Left lung (tissue), 10 donors: ENCODE results near the gene FOXD1. TPM values are rescaled to one million over a fixed set of nuclear protein-coding genes. Genes with fewer than 3 reads are reported as not detected.
A peak's percentile ranks its signal among the peaks of the same experiment; 100 is the strongest.

Source experiments
- ATAC-seq: fragments of 200-7000 bp; cut with Tn5 transposase; one replicate; pipeline ENCODE4 v1.9.1; 2020; ENCODE audit warnings: moderate library complexity
- DNase-seq, 4 donors: peaks; one replicate each; pipeline ENCODE4 v3.0.0-alpha.2; 2013 to 2020
- H3K27ac ChIP-seq, 2 donors: fragments of 200-600 bp; sonication (generic) in 1 of 2; one replicate each; pipeline versions ENCODE4 v1.5.0 to v1.8.0; 2020 to 2021
- H3K27me3 ChIP-seq, 2 donors: fragments of 200-600 bp; sonication (generic) in 1 of 2; one replicate each; pipeline versions ENCODE4 v1.5.0 to v1.8.0; 2020 to 2021
- H3K36me3 ChIP-seq, 2 donors: fragments of 200-600 bp; sonication (generic) in 1 of 2; one replicate each; pipeline versions ENCODE4 v1.5.0 to v1.8.0; 2020 to 2021
- H3K4me1 ChIP-seq, 2 donors: fragments of 200-600 bp; one replicate each; pipeline ENCODE4 v1.8.0; 2021
- H3K4me3 ChIP-seq, 2 donors: fragments of 200-600 bp; sonication (generic) in 1 of 2; one replicate each; pipeline versions ENCODE4 v1.5.0 to v1.8.0; 2020 to 2021; ENCODE audit warnings: mild to moderate bottlenecking in 1 of 2
- H3K9me3 ChIP-seq, 2 donors: fragments of 200-600 bp; sonication (generic) in 1 of 2; one replicate each; pipeline versions ENCODE4 v1.5.0 to v1.8.0; 2020 to 2021
- intact Hi-C, 2 donors: fragments of 100-400 bp; cut with DNase I; formaldehyde crosslinking; loops; one replicate each; pipeline versions ENCODE4 v1.11.2 to v1.14.2; 2022
- polyA plus RNA-seq, 6 donors: library from polyadenylated mRNA; unstranded; fragments of 120-200 nt; gene quantifications; one replicate each; pipeline ENCODE4 v1.2.1, GENCODE V29; 2013; ENCODE audit not compliant: insufficient read length in 6 of 6
- total RNA-seq, 2 donors: library from RNA; stranded (reverse); fragmentation: NEBNext Ultra II Directional; extraction: Animal tissue kit (Norgen Biotek cat#: 25700); gene quantifications; one replicate each; pipeline ENCODE4 v1.2.1, GENCODE V29; 2021
- TF ChIP-seq, protein P1 (sequence below), 2 donors: fragments of 200-600 bp; sonication (generic) in 1 of 2; IDR thresholded peaks; one replicate each; pipeline versions ENCODE4 v1.5.0 to v1.8.0; 2021; ENCODE audit warnings: antibody characterized with exemption in 2 of 2
- donor health status: DM: no; HTN: yes; CAD: no.
- donor health status: DM: no; HTN: no; CAD: no.

The FOXD1 gene
- total and polyA plus RNA-seq, 8 donors: 0.09 to 0.29 (median 0.10) TPM; not detected in 4

DNA sequence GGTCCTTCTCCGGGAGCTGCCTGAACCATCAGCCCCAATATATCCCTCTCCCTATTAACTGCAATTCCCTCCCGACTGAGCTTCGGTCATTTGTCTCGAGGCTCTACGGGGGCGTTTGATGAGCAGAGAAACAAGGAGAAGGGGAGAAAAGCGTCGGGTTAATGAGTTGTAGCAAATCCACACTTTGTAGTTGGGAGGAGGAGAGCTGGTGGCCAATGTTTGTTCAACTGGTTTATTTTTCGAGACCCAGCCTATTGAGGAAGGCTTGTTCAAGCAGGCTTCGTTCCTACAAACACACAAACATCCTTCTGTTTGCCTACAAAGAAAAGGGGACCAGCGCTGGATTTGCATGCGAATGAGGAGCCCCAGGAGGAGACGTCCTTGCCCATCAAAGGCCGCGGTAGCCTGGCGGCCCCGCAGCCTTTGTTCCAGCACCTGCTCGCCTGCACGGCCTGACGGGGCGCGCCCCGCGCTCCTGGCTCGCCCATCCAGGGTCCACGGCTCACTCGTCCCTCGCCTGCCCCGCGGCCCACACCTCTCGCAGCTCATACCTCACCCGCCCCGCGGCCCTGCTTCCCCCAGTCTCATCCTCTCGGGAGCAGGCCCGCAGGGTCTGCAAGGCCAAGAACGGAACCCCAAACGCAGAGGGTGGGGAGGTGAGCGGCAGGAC, 4.6 kb downstream of the FOXD1 start:
- Histone ChIP-seq H3K4me3 (no peak overlapping the region), H3K27me3 (peaks cover 87 to 96% of the 10 kb centered on the region in 2 donors), H3K27ac (no peak overlapping the region), H3K36me3 (no peaks in the 10 kb centered on the region), H3K9me3 (no peaks in the 10 kb centered on the region), H3K4me1 (peaks cover 0 to 12% of the 10 kb centered on the region in 2 donors)
- intact Hi-C loops: no loop called here
- TF ChIP-seq, protein P1, sequence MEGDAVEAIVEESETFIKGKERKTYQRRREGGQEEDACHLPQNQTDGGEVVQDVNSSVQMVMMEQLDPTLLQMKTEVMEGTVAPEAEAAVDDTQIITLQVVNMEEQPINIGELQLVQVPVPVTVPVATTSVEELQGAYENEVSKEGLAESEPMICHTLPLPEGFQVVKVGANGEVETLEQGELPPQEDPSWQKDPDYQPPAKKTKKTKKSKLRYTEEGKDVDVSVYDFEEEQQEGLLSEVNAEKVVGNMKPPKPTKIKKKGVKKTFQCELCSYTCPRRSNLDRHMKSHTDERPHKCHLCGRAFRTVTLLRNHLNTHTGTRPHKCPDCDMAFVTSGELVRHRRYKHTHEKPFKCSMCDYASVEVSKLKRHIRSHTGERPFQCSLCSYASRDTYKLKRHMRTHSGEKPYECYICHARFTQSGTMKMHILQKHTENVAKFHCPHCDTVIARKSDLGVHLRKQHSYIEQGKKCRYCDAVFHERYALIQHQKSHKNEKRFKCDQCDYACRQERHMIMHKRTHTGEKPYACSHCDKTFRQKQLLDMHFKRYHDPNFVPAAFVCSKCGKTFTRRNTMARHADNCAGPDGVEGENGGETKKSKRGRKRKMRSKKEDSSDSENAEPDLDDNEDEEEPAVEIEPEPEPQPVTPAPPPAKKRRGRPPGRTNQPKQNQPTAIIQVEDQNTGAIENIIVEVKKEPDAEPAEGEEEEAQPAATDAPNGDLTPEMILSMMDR (IDR thresholded peaks at IDR 0.05): no peak
- ATAC-seq (no peak), DNase-seq (peak in 1 of 4 donors; percentile 70)

DNA sequence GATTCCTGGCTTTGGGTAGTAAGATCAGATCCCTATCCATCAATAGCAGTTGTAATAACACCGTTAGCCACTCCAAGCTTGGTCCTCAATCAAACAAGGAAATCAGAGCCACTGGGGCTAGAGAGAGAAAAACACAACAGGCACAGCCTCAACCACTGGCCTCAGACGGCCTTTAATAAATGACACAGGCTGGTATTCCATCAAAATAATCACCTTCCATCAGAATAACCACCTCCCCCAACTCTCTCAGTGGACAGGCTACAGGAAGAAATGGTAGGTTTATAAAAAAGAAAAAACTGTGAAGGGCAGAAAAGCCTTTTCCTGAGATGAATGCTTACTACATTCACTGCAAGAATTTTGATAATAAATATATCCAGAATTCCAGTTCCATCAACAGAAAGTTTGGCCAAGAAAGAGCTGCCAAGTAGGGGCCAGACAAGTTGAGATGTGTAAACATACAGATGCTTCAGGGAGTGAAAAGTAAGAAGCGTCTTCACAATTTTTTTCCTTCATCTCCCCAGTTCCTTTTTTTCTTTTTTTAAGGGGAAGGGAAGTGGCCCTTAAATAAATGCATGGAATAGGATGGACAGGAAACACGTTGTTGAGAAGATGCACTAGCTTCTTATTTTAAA, 5.5 kb downstream of the FOXD1 start:
- Histone ChIP-seq H3K27ac (no peak overlapping the region), H3K4me1 (peaks cover 0 to 5% of the 10 kb centered on the region in 2 donors), H3K27me3 (peaks cover 87 to 96% of the 10 kb centered on the region in 2 donors), H3K9me3 (no peaks in the 10 kb centered on the region), H3K36me3 (no peaks in the 10 kb centered on the region), H3K4me3 (no peak overlapping the region)
- no peak for ATAC-seq
- TF ChIP-seq, protein P1 (IDR thresholded peaks at IDR 0.05): no peak
- intact Hi-C loops: no loop called here
- DNase-seq: no peak

DNA sequence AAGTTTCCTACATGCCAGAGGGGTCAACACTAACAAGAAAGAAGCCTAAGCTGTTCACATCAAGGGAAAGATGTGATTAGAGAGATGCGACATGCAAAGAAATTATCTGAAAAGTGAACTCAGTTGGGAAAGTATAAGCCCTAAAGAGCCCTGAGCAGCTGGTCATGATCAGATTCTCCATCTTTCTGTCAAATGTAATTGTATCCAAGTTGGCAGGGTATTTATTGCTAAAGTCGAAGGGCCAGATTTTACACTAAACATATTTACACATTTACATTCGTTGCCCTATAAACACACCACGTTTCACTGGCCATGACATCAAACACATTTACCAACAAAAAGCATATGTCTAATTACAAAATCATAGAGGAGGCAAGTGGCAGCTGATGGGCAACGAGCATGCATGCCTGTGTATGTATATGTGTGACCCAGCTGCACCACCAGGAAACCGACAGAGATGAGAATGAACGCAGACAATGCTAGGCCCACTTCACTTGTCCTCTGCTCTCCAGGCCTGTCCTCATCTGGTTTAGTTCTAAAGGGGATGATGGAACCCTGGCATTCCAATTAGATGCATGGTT, 6.3 kb downstream of the FOXD1 start:
- no peak overlapping the region for H3K4me3 ChIP-seq
- ATAC-seq (no peak), DNase-seq (no peak)
- intact Hi-C loops: no loop called here
- H3K36me3 ChIP-seq: no peaks in the 10 kb centered on the region
- H3K27me3 ChIP-seq: peaks cover 94 to 97% of the 10 kb centered on the region in 2 donors
- H3K27ac ChIP-seq: no peak overlapping the region
- no peaks in the 10 kb centered on the region for H3K9me3 ChIP-seq
- TF ChIP-seq, protein P1 (IDR thresholded peaks at IDR 0.05): no peak
- peaks cover under 1 to 10% of the 10 kb centered on the region in 2 donors for H3K4me1 ChIP-seq

DNA sequence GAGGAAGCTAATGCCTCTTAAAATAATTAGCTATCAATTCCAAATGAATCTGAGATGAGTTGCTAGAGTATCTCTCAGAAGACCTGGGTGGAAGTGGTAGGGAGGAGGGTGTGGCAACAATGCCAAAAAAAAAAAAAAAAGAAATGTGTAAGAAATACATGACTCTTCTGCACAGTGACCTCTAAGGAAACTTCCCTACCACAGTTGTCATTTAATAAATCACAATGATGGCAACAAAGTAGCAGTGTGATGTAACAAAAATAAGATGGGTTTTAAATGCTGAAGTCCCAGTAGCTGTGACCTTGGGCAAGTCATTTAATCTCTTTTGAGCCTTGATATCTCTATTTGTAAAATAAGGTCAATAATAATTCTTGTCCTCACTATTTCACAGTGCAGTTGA, 7.2 kb downstream of the FOXD1 start:
- Histone ChIP-seq H3K27me3 (peaks cover 98 to 100% of the 10 kb centered on the region in 2 donors), H3K27ac (no peak overlapping the region), H3K36me3 (no peaks in the 10 kb centered on the region), H3K9me3 (no peaks in the 10 kb centered on the region), H3K4me1 (peaks cover 6 to 14% of the 10 kb centered on the region in 2 donors), H3K4me3 (no peak overlapping the region)
- intact Hi-C loops: no loop called here
- no peak for ATAC-seq
- no peak for DNase-seq
- TF ChIP-seq, protein P1 (IDR thresholded peaks at IDR 0.05): no peak

DNA sequence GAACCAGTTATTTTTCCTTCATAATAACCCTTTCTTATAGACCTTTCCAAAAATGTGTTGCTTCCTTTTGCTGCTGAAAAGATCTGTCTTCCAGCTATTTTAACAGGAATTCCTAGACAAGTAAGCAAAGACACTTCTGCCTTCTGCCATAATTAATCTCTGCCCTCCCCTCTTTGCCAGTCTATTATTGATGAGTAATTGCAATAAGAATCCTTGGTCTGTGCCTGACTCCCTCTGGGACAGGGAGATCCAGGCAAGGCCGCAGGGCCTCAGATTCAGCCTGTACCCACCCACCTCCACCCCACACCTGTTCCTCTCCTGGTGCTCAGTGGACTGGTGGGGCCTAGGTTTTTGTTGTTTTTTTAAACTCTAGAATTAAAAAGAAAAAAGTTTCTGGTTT, 8.3 kb downstream of the FOXD1 start:
- DNase-seq: no peak
- TF ChIP-seq, protein P1 (IDR thresholded peaks at IDR 0.05): no peak
- intact Hi-C loops: no loop called here
- ATAC-seq: no peak
- peaks cover 6 to 15% of the 10 kb centered on the region in 2 donors for H3K4me1 ChIP-seq
- H3K4me3 ChIP-seq: no peak overlapping the region
- no peaks in the 10 kb centered on the region for H3K9me3 ChIP-seq
- no peaks in the 10 kb centered on the region for H3K36me3 ChIP-seq
- no peak overlapping the region for H3K27ac ChIP-seq
- H3K27me3 ChIP-seq: peaks cover 98 to 100% of the 10 kb centered on the region in 2 donors
